Liver (tissue), 3 donors: Measurements from ENCODE around the gene FER.

ENCODE experiments used
- HNF4A ChIP-seq, 2 donors: conservative IDR thresholded peaks; 2 replicates each; pipeline ENCODE4 v1.6.1; 2016; ENCODE audit warnings: antibody characterized with exemption in 2 of 2, mild to moderate bottlenecking in 2 of 2
- TF ChIP-seq, protein P1 (sequence below): fragments of 150-350 bp; IDR thresholded peaks from 2 replicates; pipeline ENCODE4 v1.5.1; 2017; ENCODE audit warnings: improper control_type of control experiment, low read depth, low read length; ENCODE audit not compliant: missing input control
- TF ChIP-seq, protein P2 (sequence below): IDR thresholded peaks from 2 replicates; pipeline ENCODE4 v1.6.1; 2016; ENCODE audit warnings: antibody characterized with exemption, mild to moderate bottlenecking
- donor health status: healthy.
- donor health status: healthy.

DNA sequence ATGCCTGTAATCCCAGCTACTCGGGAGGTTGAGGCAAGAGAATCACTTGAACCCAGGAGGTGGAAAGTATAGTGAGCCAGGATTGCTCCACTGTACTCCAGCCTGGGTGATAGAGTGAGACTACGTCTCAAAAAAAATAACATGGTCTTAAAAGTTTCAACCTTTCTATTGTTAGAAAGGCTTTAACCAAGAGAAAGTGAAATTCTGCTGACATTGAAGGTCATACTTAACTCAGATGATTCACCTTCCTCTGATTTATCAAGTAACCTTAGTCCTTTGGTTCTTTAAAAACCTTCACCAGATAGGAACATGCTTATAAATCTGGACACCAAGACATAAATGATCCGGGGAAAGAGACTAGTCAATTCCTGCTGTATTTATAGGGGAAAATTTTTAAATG lies 73.3 kb downstream of the FER start:
- TF ChIP-seq, protein P1, sequence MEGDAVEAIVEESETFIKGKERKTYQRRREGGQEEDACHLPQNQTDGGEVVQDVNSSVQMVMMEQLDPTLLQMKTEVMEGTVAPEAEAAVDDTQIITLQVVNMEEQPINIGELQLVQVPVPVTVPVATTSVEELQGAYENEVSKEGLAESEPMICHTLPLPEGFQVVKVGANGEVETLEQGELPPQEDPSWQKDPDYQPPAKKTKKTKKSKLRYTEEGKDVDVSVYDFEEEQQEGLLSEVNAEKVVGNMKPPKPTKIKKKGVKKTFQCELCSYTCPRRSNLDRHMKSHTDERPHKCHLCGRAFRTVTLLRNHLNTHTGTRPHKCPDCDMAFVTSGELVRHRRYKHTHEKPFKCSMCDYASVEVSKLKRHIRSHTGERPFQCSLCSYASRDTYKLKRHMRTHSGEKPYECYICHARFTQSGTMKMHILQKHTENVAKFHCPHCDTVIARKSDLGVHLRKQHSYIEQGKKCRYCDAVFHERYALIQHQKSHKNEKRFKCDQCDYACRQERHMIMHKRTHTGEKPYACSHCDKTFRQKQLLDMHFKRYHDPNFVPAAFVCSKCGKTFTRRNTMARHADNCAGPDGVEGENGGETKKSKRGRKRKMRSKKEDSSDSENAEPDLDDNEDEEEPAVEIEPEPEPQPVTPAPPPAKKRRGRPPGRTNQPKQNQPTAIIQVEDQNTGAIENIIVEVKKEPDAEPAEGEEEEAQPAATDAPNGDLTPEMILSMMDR = no peak
- TF ChIP-seq HNF4A (conservative IDR thresholded peaks at IDR 0.05) = no peak
- TF ChIP-seq, protein P2, sequence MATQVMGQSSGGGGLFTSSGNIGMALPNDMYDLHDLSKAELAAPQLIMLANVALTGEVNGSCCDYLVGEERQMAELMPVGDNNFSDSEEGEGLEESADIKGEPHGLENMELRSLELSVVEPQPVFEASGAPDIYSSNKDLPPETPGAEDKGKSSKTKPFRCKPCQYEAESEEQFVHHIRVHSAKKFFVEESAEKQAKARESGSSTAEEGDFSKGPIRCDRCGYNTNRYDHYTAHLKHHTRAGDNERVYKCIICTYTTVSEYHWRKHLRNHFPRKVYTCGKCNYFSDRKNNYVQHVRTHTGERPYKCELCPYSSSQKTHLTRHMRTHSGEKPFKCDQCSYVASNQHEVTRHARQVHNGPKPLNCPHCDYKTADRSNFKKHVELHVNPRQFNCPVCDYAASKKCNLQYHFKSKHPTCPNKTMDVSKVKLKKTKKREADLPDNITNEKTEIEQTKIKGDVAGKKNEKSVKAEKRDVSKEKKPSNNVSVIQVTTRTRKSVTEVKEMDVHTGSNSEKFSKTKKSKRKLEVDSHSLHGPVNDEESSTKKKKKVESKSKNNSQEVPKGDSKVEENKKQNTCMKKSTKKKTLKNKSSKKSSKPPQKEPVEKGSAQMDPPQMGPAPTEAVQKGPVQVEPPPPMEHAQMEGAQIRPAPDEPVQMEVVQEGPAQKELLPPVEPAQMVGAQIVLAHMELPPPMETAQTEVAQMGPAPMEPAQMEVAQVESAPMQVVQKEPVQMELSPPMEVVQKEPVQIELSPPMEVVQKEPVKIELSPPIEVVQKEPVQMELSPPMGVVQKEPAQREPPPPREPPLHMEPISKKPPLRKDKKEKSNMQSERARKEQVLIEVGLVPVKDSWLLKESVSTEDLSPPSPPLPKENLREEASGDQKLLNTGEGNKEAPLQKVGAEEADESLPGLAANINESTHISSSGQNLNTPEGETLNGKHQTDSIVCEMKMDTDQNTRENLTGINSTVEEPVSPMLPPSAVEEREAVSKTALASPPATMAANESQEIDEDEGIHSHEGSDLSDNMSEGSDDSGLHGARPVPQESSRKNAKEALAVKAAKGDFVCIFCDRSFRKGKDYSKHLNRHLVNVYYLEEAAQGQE = no peak
